Activated T-cell treated with anti-CD3 and anti-CD28 coated beads, Interleukin-2, amount 50 U/mL, for 24 hours (primary cell): ENCODE measurements around the gene AURKA.
A peak's percentile ranks its signal among the peaks of the same experiment; 100 is the strongest.

ENCODE experiments used
- DNase-seq: peaks from one replicate; pipeline ENCODE4 v3.0.0-alpha.2; 2020
- H3K27ac Mint-ChIP-seq: 2 replicates; pipeline ENCODE4 v1.8.0; 2020; ENCODE audit warnings: mild to moderate bottlenecking, mixed read lengths
- H3K27me3 Mint-ChIP-seq: 2 replicates; pipeline ENCODE4 v1.8.0; 2020; ENCODE audit warnings: mixed read lengths
- H3K36me3 Mint-ChIP-seq: 2 replicates; pipeline ENCODE4 v1.8.0; 2020; ENCODE audit warnings: low read depth, mixed read lengths
- H3K4me1 Mint-ChIP-seq: 2 replicates; pipeline ENCODE4 v1.8.0; 2020; ENCODE audit warnings: low read depth, mixed read lengths
- H3K4me3 Mint-ChIP-seq: 2 replicates; pipeline ENCODE4 v1.8.0; 2020; ENCODE audit warnings: mild to moderate bottlenecking, moderate library complexity, mixed read lengths
- H3K9me3 Mint-ChIP-seq: 2 replicates; pipeline ENCODE4 v1.8.0; 2020; ENCODE audit warnings: mixed read lengths

The AURKA gene

GRCh38 chr20:56392132-56392880 lies at the start of gene AURKA, which contains the start of gene CSTF1:
AURKA (minus strand) TSS chr20:56392215; CDS start chr20:56388197, 4,018 bp downstream.
CSTF1 (plus strand) TSS chr20:56392645; CDS start chr20:56395553, 2,908 bp downstream.
- Mint-ChIP-seq H3K27ac (no peak within 1 kb of the TSS), H3K27me3 (no peaks in the 10 kb centered on the region), H3K36me3 (peaks cover 56% of the 10 kb centered on the region), H3K9me3 (no peaks in the 10 kb centered on the region), H3K4me1 (peaks cover 34% of the 10 kb centered on the region), H3K4me3 (no peak within 1 kb of the TSS)
- peak; percentile 99 for DNase-seq

DNA sequence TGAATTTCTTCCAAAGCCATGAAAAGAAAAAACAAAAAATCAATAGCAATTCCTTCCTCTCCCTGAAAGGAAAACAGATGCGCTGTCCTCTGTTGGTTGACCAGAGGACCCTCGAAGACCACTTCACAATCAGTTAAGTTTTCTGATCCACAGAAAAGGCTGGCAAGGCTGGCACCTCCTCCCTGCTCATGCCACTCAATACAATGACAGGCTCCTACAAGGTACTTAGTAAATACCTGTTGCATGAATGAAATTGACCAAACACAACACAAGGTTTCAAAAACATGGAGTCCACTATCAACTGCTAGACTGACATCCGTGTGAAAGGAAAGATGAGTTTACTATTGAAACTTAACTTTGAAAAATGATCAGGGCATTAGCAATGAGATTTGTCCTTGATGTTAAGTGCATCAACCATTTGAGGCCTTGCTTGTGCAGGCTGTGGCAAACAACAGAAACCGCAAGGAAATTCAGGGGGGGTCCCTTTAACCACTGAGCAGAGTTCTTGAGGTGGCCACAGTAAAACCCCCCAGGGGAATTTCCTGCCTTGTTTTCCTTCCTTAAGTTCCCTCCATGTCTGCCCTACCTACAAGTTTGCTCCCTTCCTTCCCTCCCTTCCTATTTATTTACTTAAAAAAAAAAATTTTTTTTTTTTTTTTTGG lies 48.5 kb upstream of the AURKA start:
- H3K4me1 Mint-ChIP-seq = peaks cover 41% of the 10 kb centered on the region
- H3K27me3 Mint-ChIP-seq = no peaks in the 10 kb centered on the region
- no peaks in the 10 kb centered on the region for H3K9me3 Mint-ChIP-seq
- peaks cover 4% of the 10 kb centered on the region for H3K36me3 Mint-ChIP-seq
- peak; percentile 47 for DNase-seq
- H3K27ac Mint-ChIP-seq = peak overlapping the region; percentile 56
- peak overlapping the region; percentile 26 for H3K4me3 Mint-ChIP-seq

GRCh38 chr20:56439771-56440291 lies 47.8 kb upstream of the AURKA start:
- Mint-ChIP-seq H3K9me3 (no peaks in the 10 kb centered on the region), H3K4me1 (peaks cover 43% of the 10 kb centered on the region), H3K4me3 (peak overlapping the region; percentile 26), H3K27me3 (no peaks in the 10 kb centered on the region), H3K36me3 (no peaks in the 10 kb centered on the region), H3K27ac (peak overlapping the region; percentile 56)
- peak; percentile 44 for DNase-seq

- Mint-ChIP-seq H3K36me3 (no peaks in the 10 kb centered on the region), H3K27ac (peak overlapping the region; percentile 5), H3K27me3 (no peaks in the 10 kb centered on the region), H3K4me1 (peaks cover 53% of the 10 kb centered on the region), H3K9me3 (no peaks in the 10 kb centered on the region), H3K4me3 (no peak overlapping the region)
- DNase-seq = no peak
These were observed 46.3 kb upstream of the AURKA start for GRCh38 chr20:56438284-56438683.

GRCh38 chr20:56437196-56437960 lies 45.4 kb upstream of the AURKA start:
- Mint-ChIP-seq H3K9me3 (no peaks in the 10 kb centered on the region), H3K27me3 (no peaks in the 10 kb centered on the region), H3K36me3 (no peaks in the 10 kb centered on the region), H3K27ac (no peak overlapping the region), H3K4me1 (peaks cover 55% of the 10 kb centered on the region), H3K4me3 (no peak overlapping the region)
- DNase-seq = peak; percentile 22

GRCh38 chr20:56433880-56434255 lies 41.9 kb upstream of the AURKA start:
- no peak overlapping the region for H3K4me3 Mint-ChIP-seq
- H3K4me1 Mint-ChIP-seq = peaks cover 55% of the 10 kb centered on the region

DNA sequence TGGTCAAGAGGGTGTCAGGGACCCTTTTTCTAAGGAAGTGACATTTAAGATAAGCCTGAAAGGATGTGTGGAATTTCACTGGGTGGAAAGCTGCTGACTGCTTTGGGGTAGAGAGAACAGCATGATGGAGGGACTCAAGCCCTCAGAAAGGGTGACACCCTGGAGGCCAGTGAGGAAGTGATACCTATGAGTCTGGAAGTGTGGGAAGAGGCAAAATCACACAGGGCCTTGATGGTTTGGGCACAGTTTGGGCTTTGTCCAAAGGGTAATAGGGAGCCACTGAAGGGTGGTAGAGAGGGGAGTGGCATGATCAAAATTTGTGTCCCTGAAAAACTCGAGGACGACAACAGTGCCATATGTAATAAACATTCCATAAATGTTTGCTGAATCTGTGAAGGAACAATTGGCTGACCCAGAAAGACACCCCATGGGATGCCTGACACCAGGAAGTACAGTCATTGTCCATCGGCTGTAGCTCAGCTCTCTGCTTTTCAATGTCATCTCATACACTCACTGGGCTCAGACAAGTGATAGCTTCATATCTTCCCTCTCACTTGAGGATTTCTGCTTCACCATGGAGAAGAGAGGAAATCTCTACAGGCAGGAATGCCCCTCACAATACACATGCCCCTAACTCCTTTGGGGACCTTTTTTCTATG lies 41.3 kb upstream of the AURKA start:
- no peak overlapping the region for H3K4me3 Mint-ChIP-seq
- H3K4me1 Mint-ChIP-seq = peaks cover 56% of the 10 kb centered on the region
- no peaks in the 10 kb centered on the region for H3K36me3 Mint-ChIP-seq
- peak; percentile 15 for DNase-seq
- no peaks in the 10 kb centered on the region for H3K27me3 Mint-ChIP-seq
- H3K27ac Mint-ChIP-seq = peak overlapping the region; percentile 48
- H3K9me3 Mint-ChIP-seq = no peaks in the 10 kb centered on the region

More at GRCh38 chr20:56433880-56434255, 41.9 kb upstream of the AURKA start:
- no peaks in the 10 kb centered on the region for H3K27me3 Mint-ChIP-seq
- H3K36me3 Mint-ChIP-seq = no peaks in the 10 kb centered on the region
- peak; percentile 25 for DNase-seq
- H3K9me3 Mint-ChIP-seq = no peaks in the 10 kb centered on the region
- H3K27ac Mint-ChIP-seq = peak overlapping the region; percentile 48

DNA sequence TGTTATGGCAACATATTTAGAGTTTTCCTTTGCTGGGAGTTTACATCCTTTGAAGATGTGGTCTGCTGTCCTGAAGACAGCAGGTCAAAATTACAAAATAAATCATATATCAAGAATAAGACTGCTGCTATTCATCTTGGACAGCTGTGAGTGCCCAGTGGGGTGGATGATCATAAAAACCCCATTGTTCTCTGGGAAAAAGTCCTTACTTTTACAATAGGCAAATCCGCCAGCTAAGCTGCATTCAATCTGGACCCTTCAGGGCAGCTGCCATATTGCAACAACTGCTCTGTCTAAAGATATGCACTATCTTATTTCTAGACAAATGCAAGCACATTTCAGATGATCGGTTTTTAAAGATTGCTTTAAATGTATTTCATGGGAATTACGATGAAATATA lies 39.5 kb upstream of the AURKA start:
- Mint-ChIP-seq H3K27ac (no peak overlapping the region), H3K4me3 (no peak overlapping the region), H3K27me3 (no peaks in the 10 kb centered on the region), H3K36me3 (no peaks in the 10 kb centered on the region), H3K4me1 (peaks cover 64% of the 10 kb centered on the region), H3K9me3 (no peaks in the 10 kb centered on the region)
- DNase-seq = no peak

DNA sequence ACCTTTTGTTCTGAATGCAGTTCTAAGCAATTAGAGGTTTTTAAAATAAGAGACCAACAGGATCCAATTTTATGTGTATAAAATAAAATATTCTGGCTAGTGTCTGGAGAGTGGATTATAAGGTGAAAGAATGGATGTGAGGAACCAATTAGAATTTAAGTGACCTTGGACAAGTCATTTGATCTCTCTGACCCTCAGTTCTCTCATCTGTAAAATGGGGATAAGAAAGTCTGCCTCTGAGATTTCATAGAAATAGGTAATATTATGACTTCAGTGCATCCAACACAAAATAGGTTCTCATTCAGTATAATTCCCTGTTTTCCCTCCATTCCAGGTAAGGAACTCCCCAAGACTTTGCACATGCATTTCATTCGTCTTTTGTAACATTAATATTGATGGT lies 38.9 kb upstream of the AURKA start:
- Mint-ChIP-seq H3K27ac (peak overlapping the region; percentile 92), H3K9me3 (no peaks in the 10 kb centered on the region), H3K4me3 (no peak overlapping the region)

GRCh38 chr20:56430461-56430860 lies 38.4 kb upstream of the AURKA start:
- Mint-ChIP-seq H3K27me3 (no peaks in the 10 kb centered on the region), H3K9me3 (no peaks in the 10 kb centered on the region), H3K4me1 (peaks cover 66% of the 10 kb centered on the region), H3K36me3 (no peaks in the 10 kb centered on the region), H3K27ac (peak overlapping the region; percentile 92), H3K4me3 (no peak overlapping the region)
- peak; percentile 26 for DNase-seq

More for the DNA sequence above, 38.9 kb upstream of the AURKA start:
- Mint-ChIP-seq H3K27me3 (no peaks in the 10 kb centered on the region), H3K36me3 (no peaks in the 10 kb centered on the region), H3K4me1 (peaks cover 65% of the 10 kb centered on the region)
- no peak for DNase-seq

DNA sequence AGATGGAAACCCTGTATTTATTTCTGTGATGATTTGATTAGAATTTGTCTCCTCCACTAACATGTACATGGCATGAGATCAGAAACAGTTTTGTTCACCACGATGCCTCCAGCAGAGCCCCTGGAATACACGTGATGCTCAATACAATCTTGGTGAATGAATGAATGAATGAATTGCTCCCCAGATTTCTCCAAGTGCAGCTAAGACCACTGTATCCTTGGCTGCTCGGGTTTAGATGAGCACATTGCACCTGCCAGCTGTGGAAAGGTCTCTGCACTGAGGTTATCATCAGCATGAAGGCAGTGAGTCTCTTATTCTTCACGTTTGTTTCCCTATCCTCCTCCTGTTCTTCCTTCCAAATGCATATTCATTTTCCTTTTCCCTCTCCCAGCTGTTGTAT lies 37.9 kb upstream of the AURKA start:
- Mint-ChIP-seq H3K36me3 (no peaks in the 10 kb centered on the region), H3K4me1 (peaks cover 68% of the 10 kb centered on the region), H3K4me3 (peak overlapping the region; percentile 60), H3K27ac (peak overlapping the region; percentile 92), H3K27me3 (no peaks in the 10 kb centered on the region), H3K9me3 (no peaks in the 10 kb centered on the region)
- peak; percentile 31 for DNase-seq

- peak; percentile 58 for DNase-seq
- Mint-ChIP-seq H3K9me3 (no peaks in the 10 kb centered on the region), H3K27me3 (no peaks in the 10 kb centered on the region), H3K36me3 (no peaks in the 10 kb centered on the region), H3K27ac (peak overlapping the region; percentile 92), H3K4me3 (peak overlapping the region; percentile 60), H3K4me1 (peaks cover 72% of the 10 kb centered on the region)
These were observed 37.5 kb upstream of the AURKA start for GRCh38 chr20:56429502-56429901.

- H3K27me3 Mint-ChIP-seq = no peaks in the 10 kb centered on the region
- peak overlapping the region; percentile 92 for H3K27ac Mint-ChIP-seq
- H3K9me3 Mint-ChIP-seq = no peaks in the 10 kb centered on the region
- no peak for DNase-seq
- peak overlapping the region; percentile 60 for H3K4me3 Mint-ChIP-seq
- peaks cover 70% of the 10 kb centered on the region for H3K4me1 Mint-ChIP-seq
- no peaks in the 10 kb centered on the region for H3K36me3 Mint-ChIP-seq
These were observed 36.9 kb upstream of the AURKA start for GRCh38 chr20:56428881-56429280.

- DNase-seq = no peak
- Mint-ChIP-seq H3K4me3 (no peak overlapping the region), H3K9me3 (no peaks in the 10 kb centered on the region), H3K4me1 (peaks cover 69% of the 10 kb centered on the region), H3K27ac (peak overlapping the region; percentile 92), H3K36me3 (no peaks in the 10 kb centered on the region), H3K27me3 (no peaks in the 10 kb centered on the region)
These were observed 36.4 kb upstream of the AURKA start for GRCh38 chr20:56428410-56428809.
